Karpas-422 (cell line): ENCODE measurements around the gene SLC7A6OS. TPM values are rescaled to one million over a fixed set of nuclear protein-coding genes. Genes with fewer than 3 reads are reported as not detected.
A peak's percentile ranks its signal among the peaks of the same experiment; 100 is the strongest.

Source experiments
- DNase-seq: peaks from one replicate; pipeline ENCODE4 v3.0.0-alpha.2; 2015
- H2AFZ ChIP-seq: fragments of 200-600 bp; sonication (generic); 2 replicates; pipeline ENCODE4 v1.6.1; 2014; ENCODE audit warnings: antibody characterized with exemption, low read length, mixed read lengths
- H3K27ac ChIP-seq: fragments of 200-600 bp; sonication (generic); 2 replicates; pipeline ENCODE4 v1.5.1; 2014; ENCODE audit warnings: mild to moderate bottlenecking, low read length, moderate library complexity
- H3K27me3 ChIP-seq: fragments of 200-600 bp; sonication (generic); 2 replicates; pipeline ENCODE4 v1.6.1; 2014; ENCODE audit warnings: low read length, mixed read lengths
- H3K36me3 ChIP-seq: fragments of 200-600 bp; sonication (generic); 2 replicates; pipeline ENCODE4 v1.6.1; 2014; ENCODE audit warnings: low read length, mixed read lengths; ENCODE audit not compliant: insufficient read depth
- H3K4me1 ChIP-seq: fragments of 200-600 bp; sonication (generic); 2 replicates; pipeline ENCODE4 v1.6.1; 2014; ENCODE audit warnings: mild to moderate bottlenecking, low read length, mixed read lengths
- H3K4me2 ChIP-seq: fragments of 200-600 bp; sonication (generic); 2 replicates; pipeline ENCODE4 v1.6.1; 2014; ENCODE audit warnings: low read length, low read depth, mild to moderate bottlenecking; ENCODE audit not compliant: poor library complexity, severe bottlenecking
- H3K4me3 ChIP-seq: fragments of 200-600 bp; sonication (generic); 2 replicates; pipeline ENCODE4 v1.5.1; 2014; ENCODE audit warnings: mild to moderate bottlenecking, antibody characterized with exemption, low read length, mixed read lengths
- H3K79me2 ChIP-seq: fragments of 200-600 bp; sonication (generic); 2 replicates; pipeline ENCODE4 v1.6.1; 2014; ENCODE audit warnings: mild to moderate bottlenecking, low read length, mixed read lengths
- H3K9ac ChIP-seq: fragments of 200-600 bp; sonication (generic); 2 replicates; pipeline ENCODE4 v1.6.0; 2014; ENCODE audit warnings: low read length
- H3K9me2 ChIP-seq: fragments of 200-600 bp; sonication (generic), shearing (Covaris generic); replicated peaks from 2 replicates; pipeline ENCODE4 v1.6.0; 2014; ENCODE audit warnings: mild to moderate bottlenecking, low read length, moderate library complexity; ENCODE audit not compliant: insufficient read depth
- H3K9me3 ChIP-seq: fragments of 300-700, 200-600 bp; sonication (generic); 2 replicates; pipeline ENCODE4 v1.6.1; 2014; ENCODE audit warnings: low read length, mixed read lengths
- H4K20me1 ChIP-seq: fragments of 200-600 bp; sonication (generic); 2 replicates; pipeline ENCODE4 v1.6.1; 2014; ENCODE audit warnings: mild to moderate bottlenecking, antibody characterized with exemption, low read length, low read depth; ENCODE audit not compliant: insufficient read depth
- total RNA-seq: library from RNA; depleted of rRNA; stranded (reverse); fragments of >200 nt; shearing (Covaris generic); gene quantifications from 2 replicates; pipeline ENCODE4 v1.2.3, GENCODE V29; 2014; ENCODE audit warnings: low replicate concordance; rRNA removed

The SLC7A6OS gene
- total RNA-seq: 13.3 and 28.0 TPM in 2 replicates

DNA sequence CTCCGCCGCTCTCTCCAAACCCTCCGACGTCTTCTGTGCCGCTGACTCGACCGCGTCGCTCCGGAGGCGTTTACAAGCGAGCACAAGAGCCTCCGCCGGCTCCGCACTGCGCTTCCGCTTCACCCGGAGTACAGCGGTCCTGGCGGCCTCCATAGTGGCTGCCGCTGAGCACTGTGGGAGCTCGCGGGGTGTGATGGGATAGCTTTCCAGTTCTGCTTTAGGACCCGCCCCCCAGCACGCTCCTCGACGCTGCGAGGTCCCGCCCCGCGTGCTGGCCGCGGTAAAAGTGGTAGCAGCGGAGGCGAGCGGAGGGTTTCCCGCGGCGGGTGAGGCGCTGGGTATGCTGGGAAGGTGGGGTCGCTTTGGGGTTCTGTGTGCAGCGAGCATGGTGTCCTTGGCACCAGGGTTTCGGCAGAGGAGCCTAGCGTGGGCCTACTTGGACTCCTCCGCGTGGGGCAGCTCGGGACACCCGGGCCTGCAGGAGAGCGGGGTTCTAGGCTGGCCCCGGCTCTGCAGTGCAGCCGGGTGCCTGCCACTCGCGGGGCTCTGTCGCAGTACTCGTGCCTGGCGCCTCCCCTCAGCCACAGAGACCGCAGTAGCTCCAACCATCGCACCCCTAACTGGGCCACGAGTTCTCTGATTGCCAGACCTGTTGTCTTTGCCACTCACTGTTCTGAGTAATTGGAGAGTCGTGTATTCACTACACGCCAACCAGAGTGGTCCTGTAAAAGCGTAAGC, at the start of gene SLC7A6OS, which contains the start of gene PRMT7:
Gene SLC7A6OS (minus strand): TSS at position 173 of the 738 bp plus-strand sequence. CDS start 20 bp downstream, at position 153.
Gene PRMT7 (plus strand): TSS at position 246 of the 738 bp plus-strand sequence. CDS start 4,961 bp downstream, outside the sequence.
- peak within 1 kb of the TSS; percentile 66; the same call in 1 of the 2 replicates for H2AFZ ChIP-seq
- no peaks in the 10 kb centered on the region for H3K27me3 ChIP-seq
- peaks cover 22% of the 10 kb centered on the region for H3K4me1 ChIP-seq
- peak within 1 kb of the TSS; percentile 83 for H3K4me3 ChIP-seq
- peak; percentile 98 for DNase-seq
- peak within 1 kb of the TSS; percentile 86 for H3K9ac ChIP-seq
- peaks cover 14% of the 10 kb centered on the region for H3K36me3 ChIP-seq
- H3K9me2 ChIP-seq: no peaks in the 10 kb centered on the region
- H3K9me3 ChIP-seq: no peaks in the 10 kb centered on the region
- H3K27ac ChIP-seq: peak within 1 kb of the TSS; percentile 64
- peaks cover 12% of the 10 kb centered on the region; the same call in 1 of the 2 replicates for H4K20me1 ChIP-seq
- H3K79me2 ChIP-seq: peaks cover 84% of the 10 kb centered on the region
- peak within 1 kb of the TSS; percentile 83 for H3K4me2 ChIP-seq

DNA sequence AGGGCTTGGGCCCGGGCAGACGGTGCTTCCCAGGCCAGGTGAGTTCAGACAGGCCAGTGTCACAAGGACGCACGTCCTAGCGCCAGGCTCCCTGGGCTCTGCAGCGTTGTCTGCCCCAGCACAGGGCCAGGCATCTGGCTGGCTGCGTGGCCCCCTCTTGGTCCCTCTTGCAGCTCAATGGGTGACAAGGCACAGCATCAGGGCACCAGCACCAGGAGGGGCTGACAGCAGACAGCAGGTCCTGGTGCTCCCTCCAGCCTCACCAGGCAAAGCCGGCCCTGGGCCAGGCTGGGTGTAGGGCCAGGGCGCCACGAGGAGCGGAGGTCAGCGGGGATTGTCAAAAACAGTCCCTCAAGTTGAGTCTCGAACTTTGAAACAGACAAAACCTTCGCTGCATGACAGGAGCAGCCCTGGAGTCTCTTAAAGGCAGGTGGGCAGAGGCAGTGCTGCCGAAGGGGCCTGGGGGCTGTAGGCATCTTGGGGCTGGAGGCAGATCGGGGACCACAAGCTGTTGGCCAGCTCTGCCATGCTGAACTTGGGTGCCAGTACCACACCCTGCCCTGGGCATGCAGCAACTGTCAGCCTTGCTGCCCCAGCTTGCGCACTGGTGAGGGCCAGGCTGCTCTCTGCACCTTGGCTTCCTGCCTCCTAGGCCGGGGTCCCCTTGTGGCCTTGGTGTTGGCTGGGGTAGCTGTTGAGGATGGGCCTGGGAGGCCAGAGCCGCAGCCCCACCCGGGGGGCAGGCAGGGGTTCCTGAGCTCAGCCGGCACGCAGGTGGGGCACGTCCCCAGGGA, 48.8 kb upstream of the SLC7A6OS start:
- H3K27ac ChIP-seq: no peak overlapping the region
- H3K4me1 ChIP-seq: peaks cover 9% of the 10 kb centered on the region
- H3K9me3 ChIP-seq: no peaks in the 10 kb centered on the region
- no peaks in the 10 kb centered on the region for H3K27me3 ChIP-seq
- no peaks in the 10 kb centered on the region for H3K36me3 ChIP-seq
- no peak overlapping the region for H3K4me2 ChIP-seq
- no peak overlapping the region for H3K4me3 ChIP-seq
- H3K9me2 ChIP-seq: no peaks in the 10 kb centered on the region
- no peak for DNase-seq
- H2AFZ ChIP-seq: no peak overlapping the region
- peaks cover 3% of the 10 kb centered on the region; the same call in 1 of the 2 replicates for H4K20me1 ChIP-seq
- no peaks in the 10 kb centered on the region for H3K79me2 ChIP-seq
- no peak overlapping the region for H3K9ac ChIP-seq

DNA sequence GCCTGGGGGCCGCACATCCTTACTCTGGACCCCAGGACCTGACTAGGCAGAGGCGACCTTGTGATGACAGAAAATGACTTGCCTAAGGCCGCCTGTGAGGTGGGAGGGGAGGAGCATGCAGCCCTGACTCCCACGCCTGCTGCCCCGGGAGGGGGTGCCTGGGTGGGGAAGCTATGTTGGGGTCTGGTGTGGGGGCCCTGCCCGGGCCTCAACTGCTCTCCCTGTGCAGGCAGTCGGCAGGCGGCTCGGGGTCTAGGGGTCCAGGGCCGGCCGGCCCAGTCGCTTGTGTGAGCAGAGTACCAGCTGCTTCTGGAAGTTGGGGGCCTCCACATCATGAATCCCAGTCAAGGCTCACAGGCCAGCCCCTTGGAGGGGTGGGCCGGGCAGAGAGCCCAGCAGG, 48.2 kb upstream of the SLC7A6OS start:
- no peaks in the 10 kb centered on the region for H3K36me3 ChIP-seq
- no peaks in the 10 kb centered on the region for H3K79me2 ChIP-seq
- H2AFZ ChIP-seq: no peak overlapping the region
- no peaks in the 10 kb centered on the region for H3K9me2 ChIP-seq
- no peak overlapping the region for H3K9ac ChIP-seq
- DNase-seq: no peak
- no peak overlapping the region for H3K27ac ChIP-seq
- no peak overlapping the region for H3K4me3 ChIP-seq
- peaks cover 9% of the 10 kb centered on the region for H3K4me1 ChIP-seq
- H4K20me1 ChIP-seq: 0 out of 2 replicates have a peak, but pooled peaks cover 3% of the 10 kb centered on the region
- H3K4me2 ChIP-seq: no peak overlapping the region
- no peaks in the 10 kb centered on the region for H3K9me3 ChIP-seq
- no peaks in the 10 kb centered on the region for H3K27me3 ChIP-seq

DNA sequence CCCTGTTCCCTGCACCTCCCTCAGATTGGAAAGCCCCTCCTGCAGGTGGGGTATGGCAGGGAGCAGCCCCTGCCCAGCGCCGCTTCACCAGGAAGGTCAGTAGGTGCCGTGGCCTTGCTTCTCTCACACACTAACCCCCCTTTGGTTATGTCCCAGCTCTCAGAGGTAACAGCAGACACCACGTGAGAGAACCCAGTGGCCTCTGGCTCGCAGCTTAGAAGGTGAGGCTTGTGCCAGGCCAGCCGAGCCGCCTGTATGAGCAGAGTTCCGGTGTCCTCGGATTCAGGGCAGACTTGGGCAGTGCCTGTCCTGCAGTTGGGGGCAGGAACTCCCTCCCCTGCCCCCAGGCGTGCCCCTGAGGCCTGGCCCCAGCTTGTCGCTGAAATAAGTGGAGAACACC, 47.2 kb upstream of the SLC7A6OS start:
- Histone ChIP-seq H4K20me1 (0 out of 2 replicates have a peak, but pooled peaks cover 3% of the 10 kb centered on the region), H3K4me3 (no peak overlapping the region), H3K9ac (no peak overlapping the region), H3K4me1 (peaks cover 9% of the 10 kb centered on the region), H3K27ac (no peak overlapping the region), H3K36me3 (no peaks in the 10 kb centered on the region), H3K27me3 (no peaks in the 10 kb centered on the region), H3K4me2 (no peak overlapping the region), H3K79me2 (no peaks in the 10 kb centered on the region), H3K9me3 (no peaks in the 10 kb centered on the region), H2AFZ (no peak overlapping the region), H3K9me2 (no peaks in the 10 kb centered on the region)
- DNase-seq: no peak

DNA sequence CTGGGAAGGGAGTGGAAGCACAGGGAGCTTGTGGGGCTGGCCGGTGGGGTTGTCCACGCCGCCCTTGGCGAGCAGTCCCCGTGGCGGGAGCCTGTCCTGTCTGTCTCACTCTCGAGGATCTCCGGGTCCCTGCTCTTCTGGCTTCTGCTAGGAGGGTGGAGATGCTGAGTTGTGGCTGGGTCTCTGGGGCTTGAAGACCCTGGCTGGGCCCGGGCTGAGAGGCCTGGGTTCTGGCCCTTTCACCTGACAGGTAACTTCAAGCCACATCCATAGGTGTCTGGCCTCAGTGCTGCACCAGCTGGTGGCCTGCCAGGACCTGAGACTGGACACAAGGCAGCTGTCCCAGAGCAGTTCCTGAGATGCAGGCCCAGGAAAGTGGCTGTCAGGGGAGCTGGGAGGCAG, 46.8 kb upstream of the SLC7A6OS start:
- Histone ChIP-seq H3K4me3 (no peak overlapping the region), H3K4me1 (peaks cover 6% of the 10 kb centered on the region), H3K27ac (no peak overlapping the region), H4K20me1 (0 out of 2 replicates have a peak, but pooled peaks cover 3% of the 10 kb centered on the region), H3K36me3 (no peaks in the 10 kb centered on the region; the same call in 1 of the 2 replicates), H3K27me3 (no peaks in the 10 kb centered on the region), H3K9me2 (no peaks in the 10 kb centered on the region), H2AFZ (no peak overlapping the region), H3K9me3 (no peaks in the 10 kb centered on the region), H3K4me2 (no peak overlapping the region), H3K9ac (no peak overlapping the region), H3K79me2 (no peaks in the 10 kb centered on the region)
- DNase-seq: no peak

DNA sequence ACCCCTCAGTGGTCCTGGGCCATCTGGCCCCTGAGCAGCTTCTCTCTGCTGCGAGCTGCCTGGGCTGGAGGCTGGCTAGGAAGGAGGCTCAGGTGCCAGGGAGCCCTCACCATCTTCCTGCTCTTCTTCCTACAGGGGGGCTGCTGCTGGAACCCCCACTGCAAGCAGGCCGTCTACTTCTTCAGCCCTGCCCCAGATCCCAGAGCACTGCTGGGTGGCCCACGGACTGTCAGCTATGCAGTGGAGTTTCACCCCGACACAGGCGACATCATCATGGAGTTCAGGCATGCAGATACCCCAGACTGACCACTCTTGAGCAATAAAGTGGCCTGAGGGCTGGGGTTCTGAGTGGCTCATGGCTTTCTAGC, 46.2 kb upstream of the SLC7A6OS start:
- Histone ChIP-seq H3K27ac (no peak overlapping the region), H3K79me2 (no peaks in the 10 kb centered on the region), H2AFZ (no peak overlapping the region), H3K4me1 (no peaks in the 10 kb centered on the region; the same call in 1 of the 2 replicates), H3K4me3 (no peak overlapping the region), H3K27me3 (no peaks in the 10 kb centered on the region), H3K36me3 (peaks cover 4% of the 10 kb centered on the region; the same call in 1 of the 2 replicates), H3K9me3 (no peaks in the 10 kb centered on the region), H3K9me2 (no peaks in the 10 kb centered on the region), H3K9ac (no peak overlapping the region), H4K20me1 (0 out of 2 replicates have a peak, but pooled peaks cover 3% of the 10 kb centered on the region), H3K4me2 (no peak overlapping the region)
- no peak for DNase-seq

DNA sequence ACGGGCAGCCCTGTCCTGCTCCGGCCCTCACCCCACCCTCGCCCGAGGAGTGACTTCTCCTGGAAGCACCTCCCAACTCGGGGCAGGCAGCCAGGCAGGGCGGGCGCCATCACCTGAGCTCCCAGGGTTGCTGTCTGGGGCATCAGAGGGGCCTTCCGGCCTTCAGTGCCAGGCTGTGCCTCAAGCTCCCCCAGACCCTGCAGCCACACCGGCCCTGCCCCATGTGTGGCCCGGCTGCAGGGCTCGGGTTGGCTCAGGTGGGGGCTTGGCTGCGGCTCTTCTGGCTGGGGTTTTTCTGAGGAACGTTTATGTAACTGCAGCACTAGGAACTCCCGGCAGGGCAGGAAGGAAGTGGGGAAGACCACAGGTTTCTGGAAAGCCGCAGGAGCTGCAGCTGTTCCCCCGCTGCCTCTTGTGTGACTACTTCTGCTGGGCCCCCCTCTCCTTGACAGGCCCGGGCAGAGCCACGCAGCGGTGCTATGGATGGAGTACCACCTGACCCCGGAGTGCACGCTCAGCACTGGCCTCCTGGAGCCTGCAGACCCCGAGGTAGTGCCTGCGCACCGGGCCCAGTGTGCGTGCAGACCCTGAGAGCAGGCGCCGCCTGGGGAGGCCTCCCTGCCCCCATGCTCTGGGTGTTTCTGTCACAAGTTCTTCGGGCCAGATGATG, 45.6 kb upstream of the SLC7A6OS start:
- Histone ChIP-seq H3K9ac (no peak overlapping the region), H3K36me3 (peaks cover 4% of the 10 kb centered on the region; the same call in 1 of the 2 replicates), H3K27ac (no peak overlapping the region), H3K79me2 (no peaks in the 10 kb centered on the region), H3K4me3 (no peak overlapping the region), H3K9me2 (no peaks in the 10 kb centered on the region), H2AFZ (no peak overlapping the region), H3K27me3 (no peaks in the 10 kb centered on the region), H3K4me2 (no peak overlapping the region), H3K9me3 (no peaks in the 10 kb centered on the region), H4K20me1 (0 out of 2 replicates have a peak, but pooled peaks cover 3% of the 10 kb centered on the region), H3K4me1 (no peaks in the 10 kb centered on the region)
- no peak for DNase-seq
